Neural cell (in vitro differentiated cells): ENCODE results near the gene AHRR. TPM values are rescaled to one million over a fixed set of nuclear protein-coding genes. Genes with fewer than 3 reads are reported as not detected.

Experiments
- H2AFZ ChIP-seq: fragments of 200-600, 300-800 bp; sonication (generic), shearing (Covaris generic); 2 replicates; pipeline ENCODE4 v1.6.0; 2014; ENCODE audit warnings: low read depth, mild to moderate bottlenecking, antibody characterized with exemption, low read length, moderate library complexity
- H3F3A ChIP-seq: fragments of 200-600 bp; shearing (Covaris generic); 2 replicates; pipeline ENCODE4 v1.6.1; 2016; ENCODE audit warnings: mild to moderate bottlenecking, moderate library complexity, mixed read lengths, antibody characterized with exemption, low read length; ENCODE audit not compliant: insufficient read depth, poor library complexity, severe bottlenecking
- H3K27ac ChIP-seq: fragments of 200-600, 300-800 bp; sonication (generic), shearing (Covaris generic); 2 replicates; pipeline ENCODE4 v1.5.1; 2014; ENCODE audit warnings: mild to moderate bottlenecking, low read length, moderate library complexity
- H3K27me3 ChIP-seq: fragments of 300-800, 200-600 bp; sonication (generic), shearing (Covaris generic); 2 replicates; pipeline ENCODE4 v1.6.0; 2014; ENCODE audit warnings: mild to moderate bottlenecking, low read depth, low read length, moderate library complexity; ENCODE audit not compliant: insufficient read depth
- H3K36me3 ChIP-seq: fragments of 300-800, 200-600 bp; sonication (generic), shearing (Covaris generic); 2 replicates; pipeline ENCODE4 v1.5.1; 2014; ENCODE audit warnings: mild to moderate bottlenecking, antibody characterized with exemption, low read length, moderate library complexity; ENCODE audit not compliant: insufficient read depth
- H3K4me2 ChIP-seq: fragments of 300-800, 200-600 bp; sonication (generic), shearing (Covaris generic); 2 replicates; pipeline ENCODE4 v1.6.0; 2014; ENCODE audit warnings: mild to moderate bottlenecking, low read length
- H3K4me3 ChIP-seq: fragments of 300-800, 200-600 bp; sonication (generic), shearing (Covaris generic); 2 replicates; pipeline ENCODE4 v1.5.1; 2014; ENCODE audit warnings: mild to moderate bottlenecking, low read length, moderate library complexity
- H3K79me2 ChIP-seq: fragments of 200-600 bp; shearing (Covaris generic); replicated peaks from 2 replicates; pipeline ENCODE4 v1.6.0; 2014; ENCODE audit warnings: mild to moderate bottlenecking, low read length, moderate library complexity; ENCODE audit not compliant: insufficient read depth
- H3K9ac ChIP-seq: fragments of 300-800, 200-600 bp; sonication (generic), shearing (Covaris generic); 2 replicates; pipeline ENCODE4 v1.6.1; 2016; ENCODE audit warnings: mild to moderate bottlenecking, low read length, mixed read lengths
- H3K9me2 ChIP-seq: fragments of 200-600 bp; shearing (Covaris generic); 2 replicates; pipeline ENCODE4 v1.6.1; 2016; ENCODE audit warnings: mild to moderate bottlenecking, low read length, mixed read lengths; ENCODE audit not compliant: insufficient read depth
- H3K9me3 ChIP-seq: fragments of 200-600, 300-800 bp; sonication (generic), shearing (Covaris generic); 2 replicates; pipeline ENCODE4 v1.6.1; 2016; ENCODE audit warnings: mild to moderate bottlenecking, mixed run types, low read length, moderate library complexity, mixed read lengths
- H4K20me1 ChIP-seq: fragments of 200-600 bp; shearing (Covaris generic); 2 replicates; pipeline ENCODE4 v1.6.1; 2016; ENCODE audit warnings: mild to moderate bottlenecking, mixed run types; ENCODE audit not compliant: insufficient read depth
- EP300 ChIP-seq: fragments of 450-650 bp; conservative IDR thresholded peaks from 2 replicates; pipeline ENCODE4 v1.6.1; 2014; ENCODE audit warnings: antibody characterized with exemption, mild to moderate bottlenecking, moderate library complexity; ENCODE audit not compliant: poor library complexity, severe bottlenecking
- EZH2 ChIP-seq: fragments of 200-600, 300-800 bp; shearing (Covaris generic), sonication (generic); IDR thresholded peaks from 2 replicates; pipeline ENCODE4 v1.6.1; 2014; ENCODE audit warnings: antibody characterized with exemption, low read length, borderline replicate concordance, mild to moderate bottlenecking; ENCODE audit not compliant: insufficient read depth, poor library complexity, severe bottlenecking
- MXI1 ChIP-seq: fragments of 450-650 bp; conservative IDR thresholded peaks from 2 replicates; pipeline ENCODE4 v1.6.1; 2014; ENCODE audit warnings: antibody characterized with exemption, mild to moderate bottlenecking; ENCODE audit not compliant: poor library complexity, severe bottlenecking
- POLR2AphosphoS5 ChIP-seq: IDR thresholded peaks from 2 replicates; pipeline ENCODE4 v1.6.1; 2012
- RAD21 ChIP-seq: fragments of 450-650 bp; conservative IDR thresholded peaks from 2 replicates; pipeline ENCODE4 v1.6.1; 2014; ENCODE audit warnings: antibody characterized with exemption, mild to moderate bottlenecking, moderate library complexity
- SMC3 ChIP-seq: fragments of 450-650 bp; conservative IDR thresholded peaks from 2 replicates; pipeline ENCODE4 v1.6.1; 2014; ENCODE audit warnings: antibody characterized with exemption, mild to moderate bottlenecking, moderate library complexity; ENCODE audit not compliant: poor library complexity
- TAF1 ChIP-seq: IDR thresholded peaks from 2 replicates; pipeline ENCODE4 v1.6.1; 2012; ENCODE audit warnings: low read depth
- polyA plus RNA-seq: library from polyadenylated mRNA; depleted of rRNA; stranded (reverse); fragments of >200 nt; gene quantifications from 2 replicates; pipeline ENCODE4 v1.2.3, GENCODE V29; 2014
- TF ChIP-seq, protein P1 (sequence below): fragments of 450-650 bp; IDR thresholded peaks from 2 replicates; pipeline ENCODE4 v1.5.1; 2014; ENCODE audit warnings: antibody characterized with exemption, mild to moderate bottlenecking, moderate library complexity; ENCODE audit not compliant: poor library complexity, severe bottlenecking
- TF ChIP-seq, protein P2 (sequence below): IDR thresholded peaks from 2 replicates; pipeline ENCODE4 v1.6.1; 2012; ENCODE audit warnings: borderline replicate concordance

The AHRR gene
- polyA plus RNA-seq, 1 donor from 2014 or later, result 0.26 TPM

DNA sequence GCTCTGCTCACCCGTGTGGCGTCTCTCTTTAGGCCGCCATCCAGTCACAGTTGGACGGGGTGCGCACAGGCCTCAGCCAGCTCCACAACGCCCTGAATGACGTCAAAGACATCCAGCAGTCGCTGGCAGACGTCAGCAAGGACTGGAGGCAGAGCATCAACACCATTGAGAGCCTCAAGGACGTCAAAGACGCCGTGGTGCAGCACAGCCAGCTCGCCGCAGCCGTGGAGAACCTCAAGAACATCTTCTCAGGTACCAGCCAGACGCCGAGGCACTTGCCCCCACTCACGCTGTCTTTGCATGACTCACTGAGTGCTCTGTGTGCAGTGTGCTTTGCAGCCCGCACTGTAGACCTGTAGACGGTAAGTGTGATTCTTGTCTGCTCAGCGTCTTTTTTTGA, 126.0 kb downstream of the AHRR start:
- no peak overlapping the region for H3K9ac ChIP-seq
- no peak overlapping the region for H3K27ac ChIP-seq
- peaks cover 6% of the 10 kb centered on the region for H3K9me3 ChIP-seq
- no peak for TF ChIP-seq EZH2
- TF ChIP-seq, protein P1, sequence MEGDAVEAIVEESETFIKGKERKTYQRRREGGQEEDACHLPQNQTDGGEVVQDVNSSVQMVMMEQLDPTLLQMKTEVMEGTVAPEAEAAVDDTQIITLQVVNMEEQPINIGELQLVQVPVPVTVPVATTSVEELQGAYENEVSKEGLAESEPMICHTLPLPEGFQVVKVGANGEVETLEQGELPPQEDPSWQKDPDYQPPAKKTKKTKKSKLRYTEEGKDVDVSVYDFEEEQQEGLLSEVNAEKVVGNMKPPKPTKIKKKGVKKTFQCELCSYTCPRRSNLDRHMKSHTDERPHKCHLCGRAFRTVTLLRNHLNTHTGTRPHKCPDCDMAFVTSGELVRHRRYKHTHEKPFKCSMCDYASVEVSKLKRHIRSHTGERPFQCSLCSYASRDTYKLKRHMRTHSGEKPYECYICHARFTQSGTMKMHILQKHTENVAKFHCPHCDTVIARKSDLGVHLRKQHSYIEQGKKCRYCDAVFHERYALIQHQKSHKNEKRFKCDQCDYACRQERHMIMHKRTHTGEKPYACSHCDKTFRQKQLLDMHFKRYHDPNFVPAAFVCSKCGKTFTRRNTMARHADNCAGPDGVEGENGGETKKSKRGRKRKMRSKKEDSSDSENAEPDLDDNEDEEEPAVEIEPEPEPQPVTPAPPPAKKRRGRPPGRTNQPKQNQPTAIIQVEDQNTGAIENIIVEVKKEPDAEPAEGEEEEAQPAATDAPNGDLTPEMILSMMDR, result no peak
- no peak for TF ChIP-seq EP300
- TF ChIP-seq, protein P2, sequence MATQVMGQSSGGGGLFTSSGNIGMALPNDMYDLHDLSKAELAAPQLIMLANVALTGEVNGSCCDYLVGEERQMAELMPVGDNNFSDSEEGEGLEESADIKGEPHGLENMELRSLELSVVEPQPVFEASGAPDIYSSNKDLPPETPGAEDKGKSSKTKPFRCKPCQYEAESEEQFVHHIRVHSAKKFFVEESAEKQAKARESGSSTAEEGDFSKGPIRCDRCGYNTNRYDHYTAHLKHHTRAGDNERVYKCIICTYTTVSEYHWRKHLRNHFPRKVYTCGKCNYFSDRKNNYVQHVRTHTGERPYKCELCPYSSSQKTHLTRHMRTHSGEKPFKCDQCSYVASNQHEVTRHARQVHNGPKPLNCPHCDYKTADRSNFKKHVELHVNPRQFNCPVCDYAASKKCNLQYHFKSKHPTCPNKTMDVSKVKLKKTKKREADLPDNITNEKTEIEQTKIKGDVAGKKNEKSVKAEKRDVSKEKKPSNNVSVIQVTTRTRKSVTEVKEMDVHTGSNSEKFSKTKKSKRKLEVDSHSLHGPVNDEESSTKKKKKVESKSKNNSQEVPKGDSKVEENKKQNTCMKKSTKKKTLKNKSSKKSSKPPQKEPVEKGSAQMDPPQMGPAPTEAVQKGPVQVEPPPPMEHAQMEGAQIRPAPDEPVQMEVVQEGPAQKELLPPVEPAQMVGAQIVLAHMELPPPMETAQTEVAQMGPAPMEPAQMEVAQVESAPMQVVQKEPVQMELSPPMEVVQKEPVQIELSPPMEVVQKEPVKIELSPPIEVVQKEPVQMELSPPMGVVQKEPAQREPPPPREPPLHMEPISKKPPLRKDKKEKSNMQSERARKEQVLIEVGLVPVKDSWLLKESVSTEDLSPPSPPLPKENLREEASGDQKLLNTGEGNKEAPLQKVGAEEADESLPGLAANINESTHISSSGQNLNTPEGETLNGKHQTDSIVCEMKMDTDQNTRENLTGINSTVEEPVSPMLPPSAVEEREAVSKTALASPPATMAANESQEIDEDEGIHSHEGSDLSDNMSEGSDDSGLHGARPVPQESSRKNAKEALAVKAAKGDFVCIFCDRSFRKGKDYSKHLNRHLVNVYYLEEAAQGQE, result no peak
- no peak for TF ChIP-seq MXI1
- TF ChIP-seq POLR2AphosphoS5, result no peak
- TF ChIP-seq RAD21, result no peak
- TF ChIP-seq SMC3, result no peak
- TF ChIP-seq TAF1, result no peak
- no peaks in the 10 kb centered on the region for H4K20me1 ChIP-seq
- H3K4me2 ChIP-seq, result no peak overlapping the region
- no peaks in the 10 kb centered on the region for H3K27me3 ChIP-seq
- H3K79me2 ChIP-seq, result peaks cover 25% of the 10 kb centered on the region
- H3F3A ChIP-seq, result no peaks in the 10 kb centered on the region
- peaks cover 21% of the 10 kb centered on the region for H3K36me3 ChIP-seq
- H2AFZ ChIP-seq, result no peak overlapping the region
- H3K4me3 ChIP-seq, result no peak overlapping the region
- no peaks in the 10 kb centered on the region for H3K9me2 ChIP-seq

DNA sequence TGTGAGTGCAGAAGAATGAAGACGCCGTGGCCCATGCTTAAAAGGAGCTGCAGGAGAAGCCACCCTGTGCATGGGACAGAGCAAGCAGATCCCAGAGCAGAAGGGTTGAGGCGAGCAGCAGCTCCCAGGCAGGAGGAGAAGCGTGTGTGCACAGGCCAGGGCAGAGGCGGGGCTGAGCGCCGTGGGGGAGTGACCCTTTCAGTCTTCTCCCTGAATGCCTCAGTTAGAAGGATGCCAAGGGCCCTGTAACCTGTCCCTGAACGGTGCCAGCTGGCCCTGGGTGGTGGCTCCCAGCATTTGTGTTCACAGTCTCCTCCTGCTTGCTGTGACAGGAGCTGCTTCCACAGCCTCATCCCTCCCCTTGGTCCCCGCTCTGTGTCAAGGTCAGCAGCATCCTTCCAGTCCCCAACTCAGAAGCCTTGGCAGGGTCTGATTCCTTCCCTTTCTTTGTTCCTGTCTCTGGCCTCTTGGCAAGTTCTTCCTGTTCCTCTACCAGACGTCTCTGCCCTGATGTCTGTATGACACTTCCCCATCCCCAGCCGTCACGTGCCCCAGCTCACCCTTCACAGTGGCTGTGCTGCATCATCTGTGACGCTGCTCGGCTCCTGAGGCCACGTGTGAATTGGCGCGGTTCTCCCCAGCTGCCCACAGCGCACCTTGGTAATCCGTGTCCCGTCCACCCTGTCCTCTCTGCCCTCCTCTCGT, 126.7 kb downstream of the AHRR start:
- H3K27me3 ChIP-seq, result no peaks in the 10 kb centered on the region
- no peak overlapping the region for H2AFZ ChIP-seq
- no peaks in the 10 kb centered on the region for H3F3A ChIP-seq
- H3K27ac ChIP-seq, result no peak overlapping the region
- peaks cover 23% of the 10 kb centered on the region for H3K79me2 ChIP-seq
- H3K9me2 ChIP-seq, result no peaks in the 10 kb centered on the region
- no peaks in the 10 kb centered on the region for H4K20me1 ChIP-seq
- H3K4me2 ChIP-seq, result no peak overlapping the region
- H3K9me3 ChIP-seq, result peaks cover 8% of the 10 kb centered on the region
- H3K4me3 ChIP-seq, result no peak overlapping the region
- TF ChIP-seq RAD21 (no peak), POLR2AphosphoS5 (no peak), SMC3 (no peak), TAF1 (no peak), EP300 (no peak), EZH2 (no peak), MXI1 (no peak)
- TF ChIP-seq, protein P2, result no peak
- TF ChIP-seq, protein P1, result no peak
- peaks cover 28% of the 10 kb centered on the region for H3K36me3 ChIP-seq
- no peak overlapping the region for H3K9ac ChIP-seq
